Ascending aorta (tissue), 2 donors: ENCODE measurements around the gene IDS. TPM values are rescaled to one million over a fixed set of nuclear protein-coding genes. Genes with fewer than 3 reads are reported as not detected.

Experiments
- DNase-seq, 2 donors: peaks; one replicate each; pipeline ENCODE4 v3.0.0-alpha.2; 2019; ENCODE audit warnings: low spot score in 2 of 2
- H3K27ac ChIP-seq, 2 donors: fragments of 200-600 bp; sonication (generic); one replicate each; pipeline ENCODE4 v1.5.1; 2016 to 2017; ENCODE audit warnings: mild to moderate bottlenecking in 1 of 2
- H3K27me3 ChIP-seq: fragments of 200-600 bp; sonication (generic); one replicate; pipeline ENCODE4 v1.5.1; 2017
- H3K36me3 ChIP-seq, 2 donors: fragments of 200-600 bp; sonication (generic); one replicate each; pipeline ENCODE4 v1.5.1; 2016
- H3K4me1 ChIP-seq, 2 donors: fragments of 200-600 bp; sonication (generic); one replicate each; pipeline ENCODE4 v1.5.1; 2016 to 2017; ENCODE audit warnings: mild to moderate bottlenecking in 1 of 2
- H3K4me3 ChIP-seq, 2 donors: fragments of 200-600 bp; sonication (generic); one replicate each; pipeline ENCODE4 v1.5.1; 2016 to 2017; ENCODE audit warnings: mild to moderate bottlenecking in 1 of 2
- H3K9me3 ChIP-seq, 2 donors: fragments of 200-600 bp; sonication (generic); one replicate each; pipeline ENCODE4 v1.5.1; 2016
- intact Hi-C: fragments of 100-400 bp; cut with DNase I; formaldehyde crosslinking; loops from one replicate; pipeline ENCODE4 v1.15.1; 2023
- total RNA-seq: library from RNA; depleted of rRNA; stranded (reverse); fragments of >200 nt; gene quantifications from one replicate; pipeline ENCODE4 v1.1.0, GENCODE V29; 2016
- TF ChIP-seq, protein P1 (sequence below), 3 experiments: fragments of 200-600 bp in 2 of 3; fragments of 450-650 bp in 1 of 3; sonication (generic) in 2 of 3; IDR thresholded peaks; one replicate each; pipeline ENCODE4 v1.5.1; 2016 to 2019; ENCODE audit warnings: antibody characterized with exemption in 3 of 3, mild to moderate bottlenecking in 1 of 3, moderate library complexity in 1 of 3

Gene IDS
- total RNA-seq, 1 donor from 2014 or later: 82.7 TPM

DNA sequence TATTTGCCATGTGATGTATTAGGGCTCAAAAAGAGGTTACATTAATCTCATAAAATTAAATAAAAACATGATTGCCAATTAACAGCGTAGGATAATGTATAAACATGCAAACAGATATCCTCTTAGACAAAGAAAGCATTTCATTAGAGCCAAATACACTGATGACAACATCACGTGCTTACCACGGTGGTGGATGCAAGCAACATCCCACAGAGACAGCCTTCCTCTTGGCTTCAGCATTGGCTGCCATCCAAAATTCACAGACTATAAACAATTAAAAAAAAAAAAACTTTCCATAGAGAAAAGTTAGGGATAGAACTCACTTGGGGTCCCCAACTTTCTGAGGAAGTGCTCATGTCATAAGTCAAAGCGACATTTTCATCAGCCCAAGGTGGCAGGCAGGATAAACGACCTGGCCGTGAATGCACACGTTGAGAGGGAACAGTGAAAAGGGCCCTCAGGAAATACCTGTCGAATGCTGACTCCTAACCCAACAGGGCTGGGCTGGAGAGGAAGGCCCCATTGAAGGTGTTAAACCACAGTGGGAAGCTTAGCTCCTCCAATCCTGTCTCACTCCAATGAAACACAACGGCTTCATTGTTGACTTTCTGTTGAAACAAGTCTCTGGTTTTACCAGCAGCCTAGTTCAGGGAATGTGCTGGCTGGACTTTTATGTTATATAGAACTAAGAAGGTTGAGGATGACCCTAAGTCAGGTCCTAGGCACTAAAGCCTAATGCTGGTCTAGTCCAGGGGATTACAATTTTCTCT, 48.4 kb downstream of the IDS start:
- no peak overlapping the region for H3K27ac ChIP-seq
- H3K4me1 ChIP-seq: no peaks in the 10 kb centered on the region
- H3K9me3 ChIP-seq: no peaks in the 10 kb centered on the region
- TF ChIP-seq, protein P1, sequence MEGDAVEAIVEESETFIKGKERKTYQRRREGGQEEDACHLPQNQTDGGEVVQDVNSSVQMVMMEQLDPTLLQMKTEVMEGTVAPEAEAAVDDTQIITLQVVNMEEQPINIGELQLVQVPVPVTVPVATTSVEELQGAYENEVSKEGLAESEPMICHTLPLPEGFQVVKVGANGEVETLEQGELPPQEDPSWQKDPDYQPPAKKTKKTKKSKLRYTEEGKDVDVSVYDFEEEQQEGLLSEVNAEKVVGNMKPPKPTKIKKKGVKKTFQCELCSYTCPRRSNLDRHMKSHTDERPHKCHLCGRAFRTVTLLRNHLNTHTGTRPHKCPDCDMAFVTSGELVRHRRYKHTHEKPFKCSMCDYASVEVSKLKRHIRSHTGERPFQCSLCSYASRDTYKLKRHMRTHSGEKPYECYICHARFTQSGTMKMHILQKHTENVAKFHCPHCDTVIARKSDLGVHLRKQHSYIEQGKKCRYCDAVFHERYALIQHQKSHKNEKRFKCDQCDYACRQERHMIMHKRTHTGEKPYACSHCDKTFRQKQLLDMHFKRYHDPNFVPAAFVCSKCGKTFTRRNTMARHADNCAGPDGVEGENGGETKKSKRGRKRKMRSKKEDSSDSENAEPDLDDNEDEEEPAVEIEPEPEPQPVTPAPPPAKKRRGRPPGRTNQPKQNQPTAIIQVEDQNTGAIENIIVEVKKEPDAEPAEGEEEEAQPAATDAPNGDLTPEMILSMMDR (IDR thresholded peaks at IDR 0.05): no peak
- no peaks in the 10 kb centered on the region for H3K36me3 ChIP-seq
- intact Hi-C loops: no loop called here
- no peaks in the 10 kb centered on the region for H3K27me3 ChIP-seq
- H3K4me3 ChIP-seq: no peak overlapping the region
- DNase-seq: no peak

DNA sequence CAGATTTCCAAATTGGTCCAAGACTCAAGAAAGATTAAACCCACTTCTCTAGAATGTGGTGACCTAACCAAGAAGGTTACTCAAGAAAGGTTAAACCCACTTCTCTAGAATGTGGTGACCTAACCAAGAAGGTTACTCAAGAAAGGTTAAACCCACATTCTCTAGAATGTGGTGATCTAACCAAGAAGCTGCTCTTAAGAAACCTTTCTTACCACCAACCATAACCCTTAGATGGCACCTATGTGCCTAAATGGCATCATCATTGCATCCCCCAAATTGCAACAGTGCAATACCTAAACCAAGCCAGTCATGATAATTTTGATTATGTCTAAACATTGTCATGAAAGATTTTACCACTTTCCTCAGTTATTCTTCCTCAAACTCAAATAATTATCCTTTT, 49.2 kb downstream of the IDS start:
- Histone ChIP-seq H3K36me3 (no peaks in the 10 kb centered on the region), H3K9me3 (no peaks in the 10 kb centered on the region), H3K4me1 (no peaks in the 10 kb centered on the region), H3K27ac (no peak overlapping the region), H3K4me3 (no peak overlapping the region), H3K27me3 (no peaks in the 10 kb centered on the region)
- DNase-seq: no peak
- TF ChIP-seq, protein P1 (IDR thresholded peaks at IDR 0.05): no peak
- intact Hi-C loops: no loop called here

DNA sequence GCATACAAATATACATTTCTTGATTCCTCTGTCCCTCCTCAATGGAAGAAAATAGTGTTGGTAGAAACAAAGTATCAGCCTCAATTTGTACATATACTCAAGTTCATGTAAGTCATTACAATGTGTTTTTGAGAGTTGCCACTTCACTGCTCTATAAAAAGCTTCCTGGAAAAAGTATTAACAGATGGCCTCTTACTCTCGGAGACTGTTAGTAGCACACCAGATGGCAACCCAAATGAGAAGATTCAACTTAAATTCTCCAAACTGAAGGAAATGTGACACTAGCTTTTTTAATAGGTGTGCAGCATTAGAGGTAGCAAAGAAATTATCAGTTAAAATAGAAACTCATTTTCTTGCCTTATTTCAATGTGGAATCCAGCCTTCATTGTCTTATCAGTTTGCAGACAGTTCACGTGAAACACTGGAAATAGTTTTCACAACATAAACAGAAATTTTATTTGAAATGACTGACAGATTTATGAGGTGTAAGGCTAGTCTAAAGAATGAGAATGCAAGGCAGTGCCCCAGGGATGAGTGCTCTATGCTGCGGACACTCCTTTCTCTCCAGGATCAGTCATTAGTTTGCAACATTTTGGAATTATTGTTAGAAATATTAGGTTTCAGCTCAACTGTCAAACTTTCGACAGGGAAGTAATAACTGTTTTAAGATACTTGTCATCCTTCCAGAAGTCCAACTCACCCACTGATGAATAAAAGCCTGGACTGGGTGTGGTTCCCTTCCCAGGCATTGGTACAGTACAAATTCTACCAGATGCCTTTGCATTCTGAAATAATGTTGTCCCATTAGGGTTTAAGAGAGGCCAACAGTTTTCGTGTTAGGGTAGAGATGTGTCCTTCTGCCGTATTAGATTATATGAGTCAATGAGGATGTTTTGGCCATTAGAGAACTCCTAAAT, 50.9 kb downstream of the IDS start:
- Histone ChIP-seq H3K4me1 (no peaks in the 10 kb centered on the region), H3K36me3 (no peaks in the 10 kb centered on the region), H3K9me3 (no peaks in the 10 kb centered on the region), H3K27ac (no peak overlapping the region), H3K27me3 (no peaks in the 10 kb centered on the region), H3K4me3 (no peak overlapping the region)
- DNase-seq: no peak
- intact Hi-C loops: no loop called here
- TF ChIP-seq, protein P1 (IDR thresholded peaks at IDR 0.05): no peak

DNA sequence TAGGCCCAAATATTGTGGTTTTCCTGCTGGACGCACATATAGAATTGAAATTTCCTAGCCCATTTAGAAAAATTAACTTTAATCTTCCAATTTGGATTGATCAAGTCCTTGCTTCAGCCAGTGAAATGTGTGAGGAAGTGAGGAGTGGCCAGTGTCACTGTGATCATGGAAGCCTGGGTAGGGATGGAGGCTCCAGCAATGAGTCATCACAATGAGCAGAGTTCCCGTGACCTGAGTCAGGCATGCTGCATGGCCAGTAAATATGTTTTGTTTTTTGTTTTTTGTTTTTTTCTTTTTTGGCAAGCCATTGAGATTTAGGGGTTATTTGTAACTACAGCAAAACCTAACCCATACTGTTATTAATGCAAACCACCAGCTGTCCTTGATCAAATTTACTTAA, 52.1 kb downstream of the IDS start:
- TF ChIP-seq, protein P1 (IDR thresholded peaks at IDR 0.05): no peak
- H3K27me3 ChIP-seq: no peaks in the 10 kb centered on the region
- H3K4me3 ChIP-seq: no peak overlapping the region
- DNase-seq: no peak
- H3K36me3 ChIP-seq: no peaks in the 10 kb centered on the region
- no peak overlapping the region for H3K27ac ChIP-seq
- H3K4me1 ChIP-seq: no peaks in the 10 kb centered on the region
- H3K9me3 ChIP-seq: no peaks in the 10 kb centered on the region
- intact Hi-C loops: no loop called here

DNA sequence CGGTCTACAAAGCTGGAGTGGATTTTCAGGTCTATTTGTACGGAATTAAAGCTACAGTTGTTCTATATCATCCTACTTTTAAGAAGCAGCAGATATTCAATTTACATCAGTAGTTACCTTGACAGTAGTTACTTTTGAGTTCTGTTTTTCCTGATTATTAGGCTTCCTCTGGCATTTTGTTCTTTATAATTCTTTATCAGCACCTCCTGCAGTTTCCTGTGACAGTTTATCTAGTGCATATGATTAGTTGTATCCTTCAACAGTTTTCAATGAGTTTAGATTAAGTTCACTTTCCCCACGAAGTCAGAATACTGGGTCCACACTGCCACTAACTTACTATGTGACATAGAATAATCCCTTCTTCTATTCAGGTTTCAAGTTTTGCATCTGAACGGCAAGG, 71.7 kb downstream of the IDS start:
- intact Hi-C loops: no loop called here
- Histone ChIP-seq H3K4me1 (no peaks in the 10 kb centered on the region), H3K27me3 (no peaks in the 10 kb centered on the region), H3K9me3 (no peaks in the 10 kb centered on the region), H3K4me3 (no peak overlapping the region), H3K27ac (no peak overlapping the region), H3K36me3 (no peaks in the 10 kb centered on the region)
- TF ChIP-seq, protein P1 (IDR thresholded peaks at IDR 0.05): no peak
- no peak for DNase-seq
